ENCODE data around the gene LGALS1. TPM values are rescaled to one million over a fixed set of nuclear protein-coding genes. Genes with fewer than 3 reads are reported as not detected.
"Not testable (repeated sequence)": the region's sequence is repeated elsewhere in the genome, so short reads cannot be mapped to it uniquely, and the experiment has no call there.

Gene LGALS1
- total RNA-seq, 1 donor from 2014 or later: 6,925 TPM

DNA sequence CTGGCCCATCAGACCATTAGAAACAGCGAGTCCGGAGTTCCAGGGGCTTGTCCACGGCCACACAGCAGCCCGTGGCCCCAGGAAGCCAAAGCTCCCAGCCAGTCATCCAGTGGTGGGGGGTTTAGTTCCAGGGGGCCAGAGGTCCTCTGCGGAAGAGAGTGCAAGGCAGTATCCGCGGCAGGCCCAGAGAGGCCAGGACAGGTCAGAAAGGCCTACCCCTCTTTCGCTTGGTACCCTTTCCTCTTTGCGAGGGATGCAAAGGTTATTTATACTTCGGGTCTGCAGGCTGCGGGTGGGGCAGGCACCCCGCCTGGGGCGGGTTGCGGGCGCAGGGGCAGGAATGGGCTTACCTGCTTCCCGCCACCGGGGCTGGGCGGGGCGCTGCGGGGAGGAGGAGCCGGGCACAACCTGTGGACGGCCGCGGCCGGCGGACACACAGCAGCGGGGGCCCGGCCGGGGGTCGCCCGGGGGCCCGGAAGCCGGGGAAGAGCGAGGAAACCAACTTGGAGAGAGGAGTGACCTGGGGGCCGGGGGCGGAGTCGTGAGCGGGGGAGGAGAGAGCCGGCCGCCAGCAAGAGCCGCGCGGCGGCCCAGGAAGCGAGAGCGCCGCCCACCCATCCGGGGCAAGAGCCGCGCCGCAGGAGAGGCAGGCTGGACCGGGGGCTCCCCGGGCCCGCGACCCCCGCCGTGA is 36.2 kb upstream of the LGALS1 start, which contains the start of gene SH3BP1:
Gene SH3BP1, plus strand, starts transcription at position 600 of the 691 bp plus-strand sequence. CDS start 119 bp downstream, outside the sequence.
- no peak for DNase-seq (ENCODE audit: low read depth in 2 of 2)

DNA sequence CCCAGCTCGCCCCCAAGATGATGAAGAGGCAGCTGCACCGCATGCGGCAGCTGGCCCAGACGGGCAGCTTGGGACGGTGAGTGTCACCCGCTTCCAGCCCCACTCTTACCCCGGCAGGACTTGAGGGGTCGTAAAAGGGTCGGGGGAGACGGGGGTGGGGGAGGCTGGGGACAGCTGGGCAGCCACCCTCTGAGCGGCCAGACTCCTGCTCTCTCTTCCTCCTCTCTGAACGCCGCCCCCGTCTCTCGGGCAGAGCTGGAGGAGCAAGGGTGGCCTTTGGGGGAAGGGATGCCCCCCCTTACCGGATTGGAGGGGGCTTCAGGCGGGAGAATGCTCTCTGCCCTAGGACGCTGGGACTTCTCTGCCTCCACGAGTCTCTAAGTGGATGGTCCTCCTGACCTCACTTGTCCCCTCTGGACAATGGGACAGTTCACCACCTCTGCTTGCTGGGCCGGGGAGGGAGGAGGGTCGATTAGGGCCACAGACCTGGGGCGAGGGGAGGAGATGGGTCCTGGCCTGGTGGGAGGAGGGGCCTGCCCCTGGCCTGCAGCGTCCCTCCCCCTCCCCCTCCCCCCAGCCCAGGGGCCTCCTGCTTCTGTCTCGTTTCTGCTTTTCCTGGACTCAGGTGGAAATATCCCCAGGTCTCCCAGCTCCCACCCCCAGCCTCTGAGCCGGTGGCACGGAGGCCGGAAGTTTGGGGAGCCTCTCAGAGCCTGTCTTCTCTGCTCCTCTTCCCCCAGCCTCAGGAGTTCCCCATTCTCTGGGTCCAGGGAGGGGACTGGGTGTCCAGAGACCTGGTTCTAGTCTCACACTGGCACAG is 35.5 kb upstream of the LGALS1 start:
- no peak for DNase-seq (ENCODE audit: low read depth in 2 of 2)

DNA sequence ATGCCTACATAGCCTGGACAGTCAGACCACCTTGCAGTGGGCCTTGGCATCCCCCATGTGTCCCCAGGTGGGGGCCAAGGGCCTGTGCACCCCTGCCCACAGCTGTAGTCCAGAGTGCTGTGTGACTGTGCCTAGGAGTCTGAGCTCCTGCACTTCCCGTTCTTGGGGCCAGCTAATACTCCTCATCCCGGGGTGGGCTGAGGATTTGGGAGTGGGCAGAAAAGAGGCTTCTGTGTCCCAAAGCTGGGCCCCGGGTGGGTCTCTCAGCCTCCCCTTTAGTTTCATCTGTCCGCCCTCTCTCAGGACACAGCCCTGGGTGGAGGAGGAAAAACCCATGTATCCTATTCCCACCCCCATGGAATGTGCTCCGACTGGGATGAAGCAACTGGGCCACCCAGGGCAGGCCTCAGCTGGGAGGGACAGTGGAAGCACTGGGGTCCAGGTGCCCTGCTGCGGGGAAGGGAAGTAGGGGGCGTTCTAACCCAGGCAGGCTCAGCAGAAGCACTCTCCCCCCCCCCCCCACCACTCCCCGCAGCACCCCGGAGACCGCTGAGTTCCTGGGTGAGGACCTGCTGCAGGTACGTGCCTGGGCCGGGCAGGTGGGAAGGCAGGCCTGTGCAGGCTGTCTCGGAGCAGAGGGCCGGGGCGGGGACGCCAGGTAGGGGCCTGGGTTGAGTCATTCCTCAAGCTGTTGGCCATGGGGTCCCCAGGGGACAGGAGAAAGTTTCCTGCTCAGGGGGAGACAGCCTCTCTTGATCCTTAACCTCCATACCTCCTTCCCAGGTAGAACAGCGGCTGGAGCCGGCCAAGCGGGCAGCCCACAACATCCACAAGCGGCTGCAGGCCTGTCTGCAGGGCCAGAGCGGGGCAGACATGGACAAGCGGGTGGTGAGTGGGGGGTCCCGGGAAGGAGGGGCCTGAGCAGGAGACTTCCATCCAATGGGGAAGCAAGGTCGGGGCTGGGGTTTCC is 34.6 kb upstream of the LGALS1 start:
- DNase-seq (ENCODE audit: low read depth in 2 of 2): no peak

DNA sequence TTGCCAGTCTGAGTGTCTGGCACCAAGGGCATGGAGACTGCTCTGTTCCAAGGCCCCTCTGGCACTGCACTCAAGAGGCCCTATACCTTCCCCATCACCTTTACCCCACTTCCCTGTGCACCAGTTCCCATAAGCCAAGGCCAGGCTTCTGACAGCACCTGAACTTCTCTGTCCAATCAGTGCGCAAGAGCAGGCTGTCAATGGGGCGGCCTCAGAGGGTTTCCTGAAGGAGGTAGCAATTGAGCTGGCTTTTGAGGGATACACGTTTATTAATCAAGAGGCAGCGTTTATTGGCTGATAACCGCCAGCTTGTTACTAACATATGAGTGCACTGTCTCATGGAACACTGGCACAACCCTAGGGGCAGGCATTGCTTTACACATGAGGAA is 33.9 kb upstream of the LGALS1 start:
- no peak for DNase-seq (ENCODE audit: low read depth in 2 of 2)

DNA sequence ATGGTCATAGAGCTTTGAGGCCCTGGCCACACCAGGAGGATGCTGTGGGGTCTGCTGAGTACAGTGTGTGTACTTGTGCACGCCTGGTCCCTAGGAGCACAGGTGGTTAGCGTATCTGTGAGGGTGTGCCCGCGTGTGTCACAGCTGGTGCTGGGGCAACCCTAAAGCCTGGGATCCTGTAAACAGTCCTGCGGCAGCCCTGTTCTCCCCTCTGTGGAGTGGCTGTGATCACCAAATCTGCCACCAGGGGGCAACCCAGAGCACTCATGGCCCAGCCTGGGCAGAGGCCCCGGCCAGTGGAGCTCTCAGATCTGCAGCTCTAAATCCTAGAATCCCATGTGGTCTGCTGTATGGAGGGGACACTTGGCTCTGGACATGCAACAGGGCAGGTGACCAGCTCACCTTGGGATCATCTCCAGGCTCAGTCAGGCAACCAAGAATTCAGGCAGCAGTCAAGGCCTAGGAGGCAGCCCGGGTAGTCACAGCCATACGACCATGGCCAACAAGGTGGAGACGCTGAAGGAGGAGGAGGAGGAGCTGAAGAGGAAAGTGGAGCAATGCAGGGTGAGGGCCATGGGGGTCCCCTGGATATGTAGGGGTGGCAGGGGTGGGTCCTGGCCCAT is 32.1 kb upstream of the LGALS1 start:
- peak in 1 of 2 donors; percentile 63 for DNase-seq (ENCODE audit: low read depth in 2 of 2)

DNA sequence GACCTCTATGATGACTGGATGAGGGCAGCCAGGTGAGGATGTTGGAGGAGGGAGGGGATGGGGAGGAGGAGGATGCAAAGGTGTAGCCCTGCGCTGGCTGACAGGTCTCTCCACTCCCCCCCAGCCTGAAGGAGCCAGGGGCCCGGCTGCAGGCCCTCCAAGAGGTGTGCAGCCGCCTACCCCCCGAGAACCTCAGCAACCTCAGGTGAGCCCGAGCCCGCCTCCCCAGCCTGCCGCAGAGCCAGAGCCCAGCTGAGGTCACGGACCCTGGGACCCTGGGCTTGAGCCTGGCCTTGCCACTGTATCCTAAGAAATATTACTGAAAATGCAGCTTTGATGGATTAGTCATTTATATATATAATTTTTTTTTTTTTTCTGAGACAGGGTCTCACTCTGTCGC is 28.1 kb upstream of the LGALS1 start:
- DNase-seq (ENCODE audit: low read depth in 2 of 2): no peak

DNA sequence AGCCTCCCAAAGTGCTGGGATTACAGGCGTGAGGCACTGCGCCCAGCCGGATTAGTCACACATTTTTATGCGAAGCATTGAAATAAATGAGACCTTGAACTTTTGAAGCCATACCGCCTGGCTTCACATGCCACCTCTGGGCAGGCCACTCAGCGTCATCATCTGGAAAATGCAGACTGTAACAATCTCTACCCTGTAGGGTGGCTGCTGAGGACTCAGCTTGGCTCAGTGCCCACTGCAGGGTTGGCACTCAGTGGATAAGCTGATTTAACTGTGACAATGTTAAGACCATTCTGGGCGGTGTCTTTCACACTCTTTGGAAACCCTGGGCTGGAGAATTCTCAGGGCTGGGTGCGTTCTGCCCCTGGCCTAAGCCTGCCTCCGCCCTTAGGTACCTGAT is 27.5 kb upstream of the LGALS1 start:
- no peak for DNase-seq (ENCODE audit: low read depth in 2 of 2)

DNA sequence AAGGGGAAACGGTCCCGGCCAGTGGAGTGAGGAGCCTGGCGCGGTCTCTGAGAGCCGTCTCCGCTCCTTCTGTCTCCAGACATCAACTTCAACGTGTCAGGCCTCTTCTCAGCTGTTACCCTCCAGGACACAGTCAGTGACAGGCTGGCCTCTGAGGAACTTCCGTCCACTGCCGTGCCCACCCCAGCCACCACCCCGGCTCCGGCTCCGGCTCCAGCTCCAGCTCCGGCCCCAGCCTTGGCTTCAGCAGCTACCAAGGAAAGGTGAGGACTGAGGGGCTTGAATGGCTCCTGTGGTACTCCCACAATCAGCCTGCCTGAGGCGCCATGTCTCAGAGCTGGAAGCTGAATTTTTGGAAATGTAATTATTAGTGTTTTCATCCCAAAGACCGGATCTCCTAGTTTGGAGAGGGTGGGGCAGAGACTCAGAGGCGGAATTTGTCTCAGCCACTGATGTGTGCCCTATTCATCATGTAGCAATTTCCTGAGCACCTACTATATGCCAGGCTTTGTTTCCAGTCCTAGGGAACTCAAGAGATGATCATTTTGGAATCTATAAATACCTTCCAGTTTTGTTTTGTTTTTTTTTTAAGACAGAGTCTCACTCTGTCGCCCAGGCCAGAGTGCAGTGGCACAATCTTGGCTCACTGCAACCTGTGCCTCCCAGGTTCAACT is 24.8 kb upstream of the LGALS1 start:
- no peak for DNase-seq (ENCODE audit: low read depth in 2 of 2)

DNA sequence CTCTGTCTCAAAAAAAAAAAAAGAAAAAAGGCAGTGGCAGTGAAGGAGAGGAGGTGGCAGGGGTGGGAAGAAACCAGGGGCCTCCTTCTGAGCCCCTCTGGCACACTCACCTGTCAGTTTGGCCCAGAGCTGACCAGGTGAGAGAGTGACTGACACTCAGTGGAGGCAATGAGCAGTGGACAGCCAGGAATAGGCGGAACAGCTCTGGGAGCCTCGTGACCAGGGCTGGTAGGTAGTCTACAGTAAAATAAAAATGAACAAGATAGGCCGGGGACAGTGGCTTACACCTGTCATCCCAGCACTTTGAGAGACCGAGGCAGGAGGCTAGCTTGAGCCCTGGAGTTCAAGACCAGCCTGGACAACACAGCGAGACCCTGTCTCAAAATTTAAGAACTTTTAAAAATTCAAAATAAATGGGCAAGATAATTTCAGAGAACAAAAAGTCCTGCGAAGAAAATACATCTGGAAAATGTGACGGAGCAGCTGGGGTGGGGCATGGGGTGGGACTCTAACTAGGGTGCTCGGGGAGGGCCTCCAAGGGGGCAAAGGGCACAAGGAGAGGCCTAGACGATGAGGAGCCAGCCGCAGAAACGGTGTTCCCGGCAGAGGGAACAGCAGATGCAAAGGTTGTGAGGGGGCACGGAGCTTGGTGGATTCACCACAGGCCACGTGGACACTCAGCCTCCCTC is 20.7 kb upstream of the LGALS1 start:
- DNase-seq (ENCODE audit: low read depth in 2 of 2): no peak

DNA sequence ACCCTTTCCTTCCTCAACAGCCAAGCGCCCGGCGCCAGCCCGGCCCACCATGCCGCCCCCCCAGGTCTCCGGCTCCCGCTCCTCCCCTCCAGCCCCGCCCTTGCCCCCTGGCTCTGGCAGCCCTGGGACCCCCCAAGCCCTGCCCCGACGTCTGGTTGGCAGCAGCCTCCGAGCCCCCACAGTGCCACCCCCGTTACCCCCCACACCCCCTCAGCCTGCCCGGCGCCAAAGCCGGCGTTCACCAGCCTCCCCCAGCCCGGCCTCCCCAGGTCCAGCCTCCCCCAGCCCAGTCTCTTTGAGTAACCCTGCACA is 20.2 kb upstream of the LGALS1 start:
- DNase-seq (ENCODE audit: low read depth in 2 of 2): no peak

DNA sequence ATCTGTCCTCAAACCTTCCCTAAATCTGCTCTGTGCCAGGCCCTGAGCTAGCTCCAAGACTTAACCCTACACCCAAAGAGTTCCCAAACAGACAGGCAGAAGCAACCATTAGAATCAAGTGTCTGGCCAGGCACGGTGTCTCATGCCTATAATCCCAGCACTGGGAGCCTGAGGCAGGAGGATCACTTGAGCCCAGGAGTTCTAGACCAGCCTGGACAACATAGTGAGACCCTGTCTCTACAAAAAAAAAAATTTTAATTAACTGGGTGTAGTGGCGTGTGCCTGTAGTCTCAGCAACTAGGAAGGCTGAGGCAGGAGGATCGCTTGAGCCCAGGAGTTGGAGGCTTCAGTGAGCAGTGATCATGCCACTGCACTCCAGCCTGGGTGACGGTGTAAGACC is 18.9 kb upstream of the LGALS1 start:
- DNase-seq (ENCODE audit: low read depth in 2 of 2): not testable (repeated sequence)

DNA sequence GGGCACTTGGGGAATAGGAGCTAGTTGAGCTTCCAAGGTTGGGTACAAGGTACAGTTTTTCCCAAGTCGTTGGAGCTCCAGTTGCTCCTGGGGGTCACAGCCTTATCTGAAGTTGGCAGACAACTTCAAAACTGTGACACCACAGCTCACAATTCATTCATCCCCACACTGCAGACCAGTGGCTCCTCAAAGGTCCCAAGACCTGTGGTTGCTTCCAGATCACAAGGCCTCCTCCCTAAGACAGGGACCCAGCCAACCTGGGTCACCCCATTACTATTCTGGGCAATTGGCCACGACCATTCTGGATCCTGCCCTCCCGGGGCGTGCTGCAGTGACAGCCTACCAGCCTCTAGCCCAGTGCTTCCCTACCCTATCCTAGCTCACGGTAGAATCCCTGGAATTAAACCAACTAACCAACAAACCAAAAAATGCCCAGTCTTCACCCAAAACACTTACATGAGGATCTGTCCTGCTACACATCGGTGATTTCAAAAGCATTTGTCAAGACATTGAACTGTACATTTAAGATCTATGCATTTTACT is 17.8 kb upstream of the LGALS1 start:
- DNase-seq (ENCODE audit: low read depth in 2 of 2): peak in 1 of 2 donors; percentile 28

DNA sequence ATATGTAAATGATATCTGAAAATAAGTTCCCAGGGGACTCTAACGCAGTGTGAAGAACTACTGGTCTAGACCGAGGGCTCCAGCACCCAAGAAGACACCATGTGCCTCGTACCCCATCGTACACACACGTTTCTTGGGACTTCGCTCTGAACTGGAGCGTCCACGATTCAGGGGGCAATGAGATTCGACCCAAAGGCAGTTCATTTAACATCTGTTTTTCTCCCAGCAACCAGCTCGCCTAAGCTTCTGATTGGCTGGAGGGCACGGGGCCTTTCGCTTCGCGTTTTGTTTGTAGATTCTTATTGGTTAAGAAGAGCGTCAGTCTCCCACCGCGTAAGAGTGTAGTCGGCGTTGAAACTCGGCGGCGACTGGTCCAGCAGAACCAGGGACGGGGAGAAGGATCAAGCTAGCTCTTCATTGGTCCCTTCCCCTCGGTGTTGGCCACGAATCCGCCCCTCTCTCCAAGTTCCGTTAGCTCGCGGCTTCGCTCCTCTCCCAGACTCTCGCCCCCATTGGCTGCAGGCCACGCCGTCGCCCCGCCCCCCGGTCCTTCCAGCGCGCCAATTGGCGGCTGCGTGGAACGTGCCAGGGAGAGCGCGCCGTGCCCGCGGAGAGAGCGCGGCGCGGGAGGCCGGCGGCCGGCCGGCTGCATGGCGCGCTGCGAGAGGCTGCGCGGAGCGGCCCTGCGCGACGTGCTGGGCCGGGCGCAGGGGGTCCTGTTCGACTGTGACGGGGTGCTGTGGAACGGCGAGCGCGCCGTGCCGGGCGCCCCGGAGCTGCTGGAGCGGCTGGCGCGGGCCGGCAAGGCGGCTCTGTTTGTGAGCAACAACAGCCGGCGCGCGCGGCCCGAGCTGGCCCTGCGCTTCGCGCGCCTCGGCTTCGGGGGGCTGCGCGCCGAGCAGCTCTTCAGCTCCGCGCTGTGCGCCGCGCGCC is 17.0 kb upstream of the LGALS1 start, which contains the start of gene PDXP:
Gene PDXP, plus strand, starts transcription at position 591 of the 933 bp plus-strand sequence. Its CDS starts 60 bp downstream, at position 651.
- peak; percentile 100 for DNase-seq (ENCODE audit: low read depth in 2 of 2)

DNA sequence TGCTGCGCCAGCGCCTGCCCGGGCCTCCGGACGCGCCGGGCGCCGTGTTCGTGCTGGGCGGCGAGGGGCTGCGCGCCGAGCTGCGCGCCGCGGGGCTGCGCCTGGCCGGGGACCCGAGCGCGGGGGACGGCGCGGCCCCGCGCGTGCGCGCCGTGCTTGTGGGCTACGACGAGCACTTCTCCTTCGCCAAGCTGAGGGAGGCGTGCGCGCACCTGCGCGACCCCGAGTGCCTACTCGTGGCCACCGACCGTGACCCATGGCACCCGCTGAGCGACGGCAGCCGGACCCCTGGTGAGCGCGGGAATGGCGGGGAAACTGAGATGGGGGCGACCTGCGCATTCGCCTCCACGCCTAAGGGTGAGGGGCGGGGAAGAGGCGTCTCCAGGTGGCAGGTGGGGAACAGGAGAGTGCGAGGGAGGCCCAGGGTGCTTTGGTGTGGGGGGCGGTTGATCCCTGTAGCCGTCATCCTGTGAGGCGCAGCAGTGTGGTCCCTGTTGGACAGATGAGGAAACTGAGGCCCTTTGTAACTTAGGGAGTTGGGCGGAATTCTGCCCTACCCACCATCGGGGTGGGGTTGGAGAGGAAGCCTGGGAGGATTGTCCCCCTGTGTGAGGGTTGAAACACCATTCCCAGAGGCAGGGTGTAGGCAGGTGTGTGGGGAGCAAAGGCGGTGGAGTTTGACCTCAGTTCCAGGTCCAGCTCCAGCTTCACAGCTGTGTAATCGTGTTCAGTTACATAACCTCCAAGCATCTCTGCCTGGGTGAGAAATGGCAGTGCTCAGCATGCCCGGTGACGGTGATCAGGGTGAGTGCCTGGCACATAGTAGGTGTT is 16.2 kb upstream of the LGALS1 start:
- no peak for DNase-seq (ENCODE audit: low read depth in 2 of 2)

DNA sequence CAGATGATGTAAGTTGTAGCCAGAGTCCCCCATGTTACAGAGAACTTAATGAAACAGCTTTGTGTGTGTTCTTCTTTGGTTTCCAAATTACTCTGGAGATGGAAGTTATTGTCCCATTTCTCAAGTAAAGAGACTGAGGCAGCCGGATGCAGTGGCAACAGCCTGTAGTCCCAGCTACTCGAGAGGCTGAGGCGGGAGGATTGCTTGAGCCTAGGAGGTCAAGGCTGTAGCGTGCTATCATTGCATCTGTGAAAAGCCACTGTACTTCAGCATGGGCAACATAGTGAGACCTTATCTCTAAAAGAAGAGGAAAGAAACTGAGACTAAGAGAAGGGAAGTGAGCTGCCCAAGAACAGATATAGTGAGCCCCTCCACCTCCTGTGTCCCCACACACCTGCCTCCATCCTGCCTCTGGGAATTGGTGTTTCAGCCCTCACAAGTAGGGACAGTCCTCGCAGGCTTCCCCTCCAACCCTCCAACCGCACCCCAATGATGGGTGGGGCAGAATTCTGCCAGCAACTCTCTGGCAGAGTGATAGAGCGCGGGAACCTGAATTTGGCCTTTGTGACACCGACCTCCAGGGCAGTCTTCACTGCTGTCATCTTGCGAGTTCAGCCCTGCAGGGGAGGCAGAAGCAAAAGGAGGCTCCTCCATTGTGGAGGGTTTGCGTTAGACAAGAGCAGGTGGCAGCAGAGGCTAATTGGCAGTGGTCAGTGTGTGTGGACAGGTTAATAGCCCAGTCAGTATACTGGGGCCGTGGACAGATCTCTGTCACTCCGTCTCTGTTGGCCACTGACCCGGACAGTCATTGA is 15.3 kb upstream of the LGALS1 start:
- DNase-seq (ENCODE audit: low read depth in 2 of 2): no peak

DNA sequence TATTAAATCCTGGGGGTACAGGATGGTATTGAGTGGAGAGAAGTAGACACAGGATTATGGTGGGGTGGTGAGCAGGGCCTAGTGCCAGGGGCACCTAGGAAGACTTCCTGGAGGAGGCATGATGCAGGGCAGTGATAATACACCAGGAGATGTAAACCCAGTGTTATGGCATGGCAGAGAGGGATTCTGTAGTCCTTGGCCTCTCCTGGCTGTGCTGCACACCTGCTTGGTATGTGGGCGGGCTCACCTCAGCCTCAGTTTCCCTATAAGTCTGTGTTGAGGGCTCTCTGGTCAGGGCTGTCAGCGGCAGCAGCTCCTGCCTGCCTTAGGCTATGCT is 14.8 kb upstream of the LGALS1 start:
- DNase-seq (ENCODE audit: low read depth in 2 of 2): no peak

Measured in dermis microvascular lymphatic vessel endothelial cell (primary cell).